ENCODE results near the gene TNRC18.
"Not testable (repeated sequence)": the region's sequence is repeated elsewhere in the genome, so short reads cannot be mapped to it uniquely, and the experiment has no call there.

DNA sequence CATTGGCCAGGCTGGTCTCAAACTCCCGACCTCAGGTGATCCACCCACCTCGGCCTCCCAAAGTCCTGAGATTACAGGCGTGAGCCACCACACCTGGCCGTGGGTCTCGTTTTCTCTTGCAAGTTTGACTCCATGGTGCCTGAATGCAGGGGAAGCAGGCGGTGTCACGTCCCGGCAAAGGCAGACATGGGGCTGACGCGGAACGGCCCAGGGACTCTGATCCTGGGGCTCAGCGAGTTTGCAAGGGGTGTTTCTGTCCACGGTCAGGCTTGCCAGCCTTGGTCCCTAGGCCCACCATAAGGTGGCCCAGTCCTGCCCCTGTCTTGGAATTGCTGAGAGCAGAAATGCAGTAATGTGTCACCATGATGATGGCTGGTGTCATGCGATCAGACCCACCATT, 147.5 kb downstream of the TNRC18 start:
- TF ChIP-seq TAF1, POLR2A, POLR2AphosphoS5, SPI1 (IDR thresholded peaks at IDR 0.05; ENCODE audit: low read depth, low read length): not testable (repeated sequence)
